ENCODE data around the gene MYO1A.

GRCh38 chr12:57096748-57097553, 47.0 kb upstream of the MYO1A start:
- TF ChIP-seq EZH2phosphoT487 (IDR thresholded peaks at IDR 0.05; ENCODE audit: borderline replicate concordance, low read depth, low read length), result no peak
- TF ChIP-seq CTCF (conservative IDR thresholded peaks at IDR 0.05; ENCODE audit: low read length), result no peak

Data from OCI-LY7 (cell line).